Measurements from ENCODE around the gene ZNF892.

DNA sequence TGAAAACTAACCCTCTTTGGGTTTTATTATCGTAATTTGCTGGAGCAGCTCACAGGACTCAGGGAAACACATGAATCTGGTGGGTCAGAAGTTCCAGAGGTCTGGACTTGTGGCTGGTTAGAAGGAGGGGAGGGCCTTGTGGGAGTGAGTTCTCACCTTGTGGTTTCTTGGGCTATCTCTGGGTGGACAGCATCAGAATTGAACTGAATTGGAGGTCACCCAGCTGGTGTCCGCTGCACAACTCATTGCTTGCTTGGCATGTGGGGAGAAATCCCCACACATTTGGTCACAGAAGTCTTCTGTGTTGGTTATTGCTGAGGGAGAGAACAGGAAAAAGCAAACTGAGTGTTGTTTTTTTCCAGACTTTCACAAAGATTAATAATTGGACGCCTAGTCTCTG lies 27.5 kb downstream of the ZNF892 start:
- no peak for TF ChIP-seq EZH2phosphoT487 (IDR thresholded peaks at IDR 0.05; ENCODE audit: insufficient read depth, low read depth)
- no peak for TF ChIP-seq EZH2 (IDR thresholded peaks at IDR 0.05; ENCODE audit: insufficient read depth, poor library complexity, severe bottlenecking)

Measured in GM23248 (cell line).